Suppressor macrophage (primary cell): ENCODE measurements around the gene PCDH12.

ENCODE experiments used
- DNase-seq, 4 experiments: peaks; one replicate each; pipeline ENCODE4 v3.0.0-alpha.2; 2020 to 2022

Gene PCDH12

GRCh38 chr5:141906517-141906916, 51.5 kb downstream of the PCDH12 start:
- DNase-seq = no peak

GRCh38 chr5:141904551-141904950, 53.5 kb downstream of the PCDH12 start:
- DNase-seq = no peak

- DNase-seq = peak; percentile 54 to 78 (median 76)
Observed at GRCh38 chr5:141903261-141903660, 54.7 kb downstream of the PCDH12 start.

GRCh38 chr5:141902015-141902814, 55.8 kb downstream of the PCDH12 start:
- no peak for DNase-seq

- peak; percentile 47 to 80 (median 70) for DNase-seq
Observed at GRCh38 chr5:141898448-141899049, 59.5 kb downstream of the PCDH12 start.

- no peak for DNase-seq
Observed at GRCh38 chr5:141897425-141897824, 60.6 kb downstream of the PCDH12 start.
